B cell (primary cell): ENCODE measurements around the gene POLR2B. TPM values are rescaled to one million over a fixed set of nuclear protein-coding genes. Genes with fewer than 3 reads are reported as not detected.

Source experiments
- ATAC-seq: fragments of 200-7000 bp; cut with Tn5 transposase; one replicate; pipeline ENCODE4 v1.10.0; 2021; ENCODE audit warnings: low read depth, mild to moderate bottlenecking, moderate number of reproducible peaks, moderate library complexity
- CTCF ChIA-PET: fragments of 350-600 bp; sonication (Branson Sonifier 250); formaldehyde crosslinking; loops from one replicate; lab custom pipeline; 2021; ENCODE audit warnings: antibody characterized with exemption, inconsistent platforms; lab: Charles Lee
- POLR2A ChIA-PET: fragments of 350-600 bp; sonication (Branson Sonifier 250); formaldehyde crosslinking; loops from one replicate; lab custom pipeline; 2021; ENCODE audit warnings: antibody characterized with exemption; lab: Charles Lee
- DNase-seq: peaks from one replicate; pipeline ENCODE4 v3.0.0; 2013
- H2AFZ ChIP-seq: 2 replicates; pipeline ENCODE4 v1.6.1; 2012; ENCODE audit warnings: mild to moderate bottlenecking, low read depth, low read length; ENCODE audit not compliant: insufficient read depth, poor library complexity, severe bottlenecking
- H3K27ac ChIP-seq, 2 donors: 1 replicate in 1 of 2; 2 replicates in 1 of 2; pipeline ENCODE4 v1.5.1; 2012 to 2013; ENCODE audit warnings: low read length in 2 of 2, mild to moderate bottlenecking in 2 of 2, moderate library complexity in 1 of 2
- H3K27me3 ChIP-seq, 4 experiments: fragments of 200-600 bp in 1 of 4; sonication (generic) in 1 of 4; replicated peaks in 1 of 4; 1 replicate in 2 of 4; 2 replicates in 2 of 4; pipeline versions ENCODE4 v1.6.1 to v1.7.0; 2013 to 2016; ENCODE audit warnings: low read length in 3 of 4, mild to moderate bottlenecking in 2 of 4, mixed read lengths in 1 of 4, moderate library complexity in 1 of 4; ENCODE audit not compliant: insufficient read depth in 4 of 4, control insufficient read depth in 3 of 4; ENCODE audit errors: control extremely low read depth in 1 of 4
- H3K36me3 ChIP-seq, 2 experiments: replicated peaks in 1 of 2; 1 replicate in 1 of 2; 2 replicates in 1 of 2; pipeline versions ENCODE4 v1.6.1 to v1.7.1; 2013; ENCODE audit warnings: low read length in 1 of 2; ENCODE audit not compliant: insufficient read depth in 2 of 2, control insufficient read depth in 1 of 2; ENCODE audit errors: control extremely low read depth in 1 of 2, extremely low read depth in 1 of 2
- H3K4me1 ChIP-seq, 2 donors: fragments of 200-600 bp in 1 of 2; sonication (generic) in 1 of 2; 1 replicate in 1 of 2; 2 replicates in 1 of 2; pipeline versions ENCODE4 v1.5.1 to v1.6.1; 2013 to 2017; ENCODE audit warnings: low read length in 2 of 2; ENCODE audit not compliant: control insufficient read depth in 2 of 2, insufficient read depth in 2 of 2
- H3K4me2 ChIP-seq: replicated peaks from 2 replicates; pipeline ENCODE3; 2012; ENCODE audit warnings: mild to moderate bottlenecking, low read depth, low read length; ENCODE audit not compliant: poor library complexity, severe bottlenecking
- H3K4me3 ChIP-seq, 5 experiments: fragments of 200-600 bp in 1 of 5; sonication (generic) in 1 of 5; 1 replicate in 3 of 5; 2 replicates in 2 of 5; pipeline versions ENCODE4 v1.5.1 to v1.7.0; 2011 to 2016; ENCODE audit warnings: low read length in 4 of 5, mild to moderate bottlenecking in 4 of 5, low read depth in 2 of 5, control low read depth in 1 of 5, moderate library complexity in 1 of 5; ENCODE audit not compliant: insufficient read depth in 1 of 5; ENCODE audit errors: control extremely low read depth in 1 of 5, extremely low read depth in 1 of 5
- H3K79me2 ChIP-seq: fragments of 200-600 bp; sonication (generic); one replicate; pipeline ENCODE4 v1.6.0; 2016; ENCODE audit warnings: low read length; ENCODE audit not compliant: control insufficient read depth, insufficient read depth
- H3K9ac ChIP-seq: fragments of 200-600 bp; sonication (generic); 2 replicates; pipeline ENCODE4 v1.6.1; 2017; ENCODE audit warnings: mild to moderate bottlenecking, low read length, moderate library complexity
- H3K9me3 ChIP-seq, 3 donors: one replicate each; pipeline versions ENCODE4 v1.6.1 to v1.7.1; 2013; ENCODE audit warnings: low read length in 2 of 3; ENCODE audit not compliant: control insufficient read depth in 2 of 3, insufficient read depth in 1 of 3; ENCODE audit errors: control extremely low read depth in 1 of 3
- H4K20me1 ChIP-seq: 2 replicates; pipeline ENCODE4 v1.6.0; 2012; ENCODE audit warnings: mild to moderate bottlenecking, low read length; ENCODE audit not compliant: insufficient read depth, control insufficient read depth, poor library complexity, severe bottlenecking
- H3K27ac Mint-ChIP-seq: one replicate; pipeline ENCODE4 v1.8.0; 2021; ENCODE audit warnings: mixed read lengths
- H3K27me3 Mint-ChIP-seq: one replicate; pipeline ENCODE4 v1.8.0; 2021; ENCODE audit warnings: mixed read lengths
- H3K4me1 Mint-ChIP-seq: one replicate; pipeline ENCODE4 v1.8.0; 2021; ENCODE audit warnings: mixed read lengths
- H3K4me3 Mint-ChIP-seq: one replicate; pipeline ENCODE4 v1.8.0; 2021; ENCODE audit warnings: mixed read lengths
- H3K9me3 Mint-ChIP-seq: one replicate; pipeline ENCODE4 v1.8.0; 2022; ENCODE audit warnings: mixed read lengths; ENCODE audit not compliant: insufficient read depth
- CTCF ChIP-seq: fragments of 200-600 bp; IDR thresholded peaks from one replicate; pipeline ENCODE4 v1.8.0; 2022; ENCODE audit warnings: antibody characterized with exemption, mild to moderate bottlenecking
- EZH2 ChIP-seq: IDR thresholded peaks from 2 replicates; pipeline ENCODE4 v1.6.1; 2012; ENCODE audit warnings: borderline replicate concordance, low read depth, mild to moderate bottlenecking, moderate library complexity, low read length; ENCODE audit not compliant: insufficient read depth, poor library complexity, severe bottlenecking
- WGBS: methylation state at CpG from one replicate; pipeline ENCODE4 v1.1.5; 2013; ENCODE audit warnings: missing lambda C conversion rate; ENCODE audit not compliant: insufficient coverage; 5-methylcytosine and 5-hydroxymethylcytosine counted together
- intact Hi-C: fragments of 100-400 bp; cut with micrococcal nuclease; formaldehyde crosslinking; loops from one replicate; pipeline ENCODE4 v1.10.0; 2022
- polyA plus RNA-seq: library from polyadenylated mRNA; depleted of rRNA; stranded (reverse); fragments of >200 nt; gene quantifications from 2 replicates; pipeline ENCODE4 v1.2.3, GENCODE V29; 2012
- total RNA-seq, 2 donors: library from RNA; stranded (reverse); fragments of 120-200 nt in 1 of 2; gene quantifications; 1 replicate in 1 of 2; 2 replicates in 1 of 2; pipeline versions ENCODE4 v1.2.3 to v1.2.4, GENCODE V29; 2013 to 2022

POLR2B gene
- total and polyA plus RNA-seq, 2 donors (not counting 1 experiment from before 2014, with no cell fraction given) = 37.5 to 108 TPM

DNA sequence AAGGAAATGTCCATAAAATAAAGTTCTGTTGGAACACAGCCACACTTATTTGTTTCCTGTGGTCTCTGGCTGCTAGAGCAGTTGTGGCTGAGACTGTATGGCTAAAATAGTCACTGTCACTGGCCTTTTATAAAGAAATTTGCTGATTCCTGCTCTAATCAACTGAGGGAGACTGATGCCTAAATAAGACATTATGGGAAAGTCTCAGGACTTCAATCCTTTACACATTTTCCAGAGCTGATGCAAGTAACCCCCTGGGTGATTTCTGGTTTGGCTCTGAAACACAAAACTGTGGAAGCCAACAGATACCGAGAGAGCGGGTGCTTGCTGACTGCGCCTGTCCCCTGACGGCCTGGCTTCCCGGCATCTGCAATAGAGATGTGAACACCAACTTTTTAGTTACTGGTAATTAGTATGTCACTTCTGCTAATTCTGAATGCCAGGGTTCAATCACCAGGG, 64.0 kb downstream of the POLR2B start:
- Histone ChIP-seq H3K4me3 (no peak overlapping the region), H3K4me1 (no peaks in the 10 kb centered on the region), H3K27me3 (no peaks in the 10 kb centered on the region), H3K79me2 (no peaks in the 10 kb centered on the region), H3K9me3 (peaks cover 0 to 2% (median 0%) of the 10 kb centered on the region in 3 donors), H3K9ac (no peak overlapping the region), H2AFZ (no peak overlapping the region), H4K20me1 (no peaks in the 10 kb centered on the region), H3K27ac (no peak overlapping the region), H3K4me2 (no peak overlapping the region), H3K36me3 (no peaks in the 10 kb centered on the region)
- no peak for TF ChIP-seq EZH2
- no peak for TF ChIP-seq CTCF
- ChIA-PET POLR2A (no interaction called here), CTCF (no interaction called here)
- H3K4me1 Mint-ChIP-seq = peaks cover 2% of the 10 kb centered on the region
- H3K27me3 Mint-ChIP-seq = peaks cover 21% of the 10 kb centered on the region
- no peak overlapping the region for H3K27ac Mint-ChIP-seq
- H3K4me3 Mint-ChIP-seq = no peak overlapping the region
- no peak for ATAC-seq
- H3K9me3 Mint-ChIP-seq = no peaks in the 10 kb centered on the region
- intact Hi-C loops = no loop called here
- DNase-seq = no peak
- WGBS = 93% methylated on average over 5 of the region's 5 CpGs

GRCh38 chr4:57043347-57044251, 64.9 kb downstream of the POLR2B start:
- H2AFZ ChIP-seq = no peak overlapping the region
- H3K4me2 ChIP-seq = no peak overlapping the region
- no peak overlapping the region for H3K4me3 Mint-ChIP-seq
- DNase-seq = no peak
- CTCF ChIA-PET = no interaction called here
- no peak overlapping the region for H3K27ac Mint-ChIP-seq
- no peak overlapping the region for H3K4me3 ChIP-seq
- H3K27ac ChIP-seq = no peak overlapping the region
- no peaks in the 10 kb centered on the region for H3K27me3 ChIP-seq
- WGBS = 80% methylated on average over 5 of the region's 6 CpGs
- TF ChIP-seq CTCF = no peak
- TF ChIP-seq EZH2 = no peak
- ATAC-seq = no peak
- H3K79me2 ChIP-seq = no peaks in the 10 kb centered on the region
- no peaks in the 10 kb centered on the region for H3K9me3 Mint-ChIP-seq
- no peak overlapping the region for H3K9ac ChIP-seq
- H3K27me3 Mint-ChIP-seq = peaks cover 16% of the 10 kb centered on the region
- H3K36me3 ChIP-seq = no peaks in the 10 kb centered on the region
- H3K4me1 ChIP-seq = no peaks in the 10 kb centered on the region
- no peaks in the 10 kb centered on the region for H4K20me1 ChIP-seq
- H3K9me3 ChIP-seq = peaks cover 0 to 4% (median 0%) of the 10 kb centered on the region in 3 donors
- POLR2A ChIA-PET = no interaction called here
- H3K4me1 Mint-ChIP-seq = no peaks in the 10 kb centered on the region
- intact Hi-C loops = no loop called here
